DND-41 (cell line): ENCODE results near the gene EIF4E.

Experiments used
- CTCF ChIP-seq: IDR thresholded peaks from 2 replicates; pipeline ENCODE4 v1.5.1; 2012; ENCODE audit warnings: borderline replicate concordance, low read length, moderate library complexity, mild to moderate bottlenecking; ENCODE audit not compliant: poor library complexity, severe bottlenecking; ENCODE audit errors: extremely low read depth
- EZH2 ChIP-seq: IDR thresholded peaks from 3 replicates; pipeline ENCODE4 v1.6.1; 2012; ENCODE audit warnings: borderline replicate concordance, low read depth, mild to moderate bottlenecking, moderate library complexity, low read length, inconsistent platforms; ENCODE audit not compliant: severe bottlenecking

GRCh38 chr4:98937986-98938720 lies 9.2 kb upstream of the EIF4E start:
- TF ChIP-seq EZH2 (no peak), CTCF (no peak)
